Middle frontal gyrus (tissue), 1 donor: ENCODE results near the gene LMX1B.
A peak's percentile ranks its signal among the peaks of the same experiment; 100 is the strongest.
"Not testable (repeated sequence)": the region's sequence is repeated elsewhere in the genome, so short reads cannot be mapped to it uniquely, and the experiment has no call there.

Experiments
- DNase-seq: peaks from one replicate; pipeline ENCODE4 v3.0.0-alpha.2; 2015; ENCODE audit warnings: low spot score; ENCODE audit errors: extremely low spot score

Gene LMX1B

GRCh38 chr9:126708178-126708577 lies 94.5 kb downstream of the LMX1B start:
- DNase-seq: no peak

DNA sequence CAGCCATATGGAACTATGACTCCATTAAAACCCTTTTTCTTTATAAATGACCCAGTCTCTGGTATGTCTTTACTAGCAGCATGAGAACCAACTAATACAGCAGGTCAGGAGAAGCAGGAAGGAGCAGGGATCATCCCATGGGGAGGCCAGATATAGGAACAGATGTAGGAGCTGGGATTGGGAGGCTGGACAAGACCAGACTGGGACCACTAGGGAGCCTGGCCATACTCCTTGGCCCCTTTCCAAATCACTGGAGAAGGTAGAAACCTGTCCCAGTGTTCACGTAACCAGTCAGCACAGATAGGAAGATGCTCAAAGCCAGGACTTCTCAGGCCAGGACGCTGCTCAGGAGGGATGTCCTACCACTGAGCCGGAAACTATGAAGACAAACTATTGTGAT lies 95.5 kb downstream of the LMX1B start:
- DNase-seq: no peak

- no peak for DNase-seq
Observed at GRCh38 chr9:126715382-126715781, 101.7 kb downstream of the LMX1B start.

GRCh38 chr9:126717441-126717840 lies 103.7 kb downstream of the LMX1B start:
- DNase-seq: not testable (repeated sequence)

- DNase-seq: peak; percentile 60
Observed at GRCh38 chr9:126719618-126720031, 105.9 kb downstream of the LMX1B start.

GRCh38 chr9:126720036-126720435 lies 106.3 kb downstream of the LMX1B start:
- DNase-seq: no peak

DNA sequence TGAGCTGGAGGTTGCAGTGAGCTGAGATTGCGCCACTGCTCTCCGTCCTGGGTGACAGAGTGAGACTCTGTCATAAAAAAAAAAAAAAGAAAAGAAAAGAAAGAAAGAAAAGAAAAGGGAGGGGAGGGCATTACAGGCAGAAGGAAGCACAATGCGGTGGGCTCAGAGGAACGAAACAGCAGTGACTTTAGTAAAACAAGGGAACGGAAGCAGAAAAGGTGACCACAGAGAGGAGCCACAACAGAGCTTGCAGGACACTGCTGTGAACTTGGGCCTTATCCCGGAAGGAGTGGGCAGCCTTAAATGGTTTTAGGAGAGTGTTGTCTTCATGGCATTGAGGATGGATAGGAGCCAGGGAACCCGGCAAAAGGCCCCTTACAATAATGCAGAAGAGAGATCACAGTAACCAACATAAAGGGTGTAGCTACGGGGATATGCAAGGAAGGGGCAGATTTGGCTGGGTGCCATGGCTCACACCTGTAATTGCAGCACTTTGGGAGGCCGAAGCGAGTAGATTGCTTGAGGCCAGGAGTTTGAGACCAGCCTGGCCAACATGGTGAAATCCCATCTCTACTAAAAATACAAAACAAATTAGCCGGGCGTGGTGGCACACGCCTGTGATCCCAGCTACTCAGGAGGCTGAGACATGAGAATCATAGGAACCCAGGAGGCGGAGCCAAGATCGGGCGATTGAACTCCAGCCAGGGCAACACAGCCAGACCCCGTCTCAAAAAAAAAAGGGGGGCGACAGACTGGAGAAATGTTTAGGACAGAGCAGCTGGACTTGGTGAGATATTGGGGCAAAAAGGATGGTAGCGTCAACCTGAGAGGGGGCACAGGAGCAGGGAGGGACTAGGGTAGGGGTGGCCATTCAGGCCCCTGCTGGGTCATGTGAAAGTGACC lies 107.2 kb downstream of the LMX1B start:
- no peak for DNase-seq

DNA sequence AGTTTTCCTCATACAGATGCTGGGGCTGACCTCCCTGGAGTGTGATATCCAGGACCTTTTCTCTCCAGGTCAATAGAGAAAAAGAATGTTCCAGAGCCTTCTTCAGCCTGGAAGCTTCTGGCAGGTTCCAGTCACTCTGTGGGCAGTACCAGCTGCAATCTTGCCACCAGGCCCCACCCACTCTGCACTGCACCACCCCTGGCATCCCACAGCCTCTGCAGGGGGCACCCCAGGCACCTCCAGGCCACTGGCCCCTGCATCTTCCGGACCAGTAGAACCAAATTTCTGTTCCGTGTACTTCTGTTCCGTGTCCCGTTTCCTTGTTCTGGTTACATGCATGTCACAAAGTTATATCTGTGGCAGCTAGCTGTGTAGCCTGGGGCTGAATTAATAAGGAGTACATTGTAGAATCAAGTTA lies 107.8 kb downstream of the LMX1B start:
- no peak for DNase-seq

- DNase-seq: no peak
Observed at GRCh38 chr9:126722252-126722921, 108.7 kb downstream of the LMX1B start.

DNA sequence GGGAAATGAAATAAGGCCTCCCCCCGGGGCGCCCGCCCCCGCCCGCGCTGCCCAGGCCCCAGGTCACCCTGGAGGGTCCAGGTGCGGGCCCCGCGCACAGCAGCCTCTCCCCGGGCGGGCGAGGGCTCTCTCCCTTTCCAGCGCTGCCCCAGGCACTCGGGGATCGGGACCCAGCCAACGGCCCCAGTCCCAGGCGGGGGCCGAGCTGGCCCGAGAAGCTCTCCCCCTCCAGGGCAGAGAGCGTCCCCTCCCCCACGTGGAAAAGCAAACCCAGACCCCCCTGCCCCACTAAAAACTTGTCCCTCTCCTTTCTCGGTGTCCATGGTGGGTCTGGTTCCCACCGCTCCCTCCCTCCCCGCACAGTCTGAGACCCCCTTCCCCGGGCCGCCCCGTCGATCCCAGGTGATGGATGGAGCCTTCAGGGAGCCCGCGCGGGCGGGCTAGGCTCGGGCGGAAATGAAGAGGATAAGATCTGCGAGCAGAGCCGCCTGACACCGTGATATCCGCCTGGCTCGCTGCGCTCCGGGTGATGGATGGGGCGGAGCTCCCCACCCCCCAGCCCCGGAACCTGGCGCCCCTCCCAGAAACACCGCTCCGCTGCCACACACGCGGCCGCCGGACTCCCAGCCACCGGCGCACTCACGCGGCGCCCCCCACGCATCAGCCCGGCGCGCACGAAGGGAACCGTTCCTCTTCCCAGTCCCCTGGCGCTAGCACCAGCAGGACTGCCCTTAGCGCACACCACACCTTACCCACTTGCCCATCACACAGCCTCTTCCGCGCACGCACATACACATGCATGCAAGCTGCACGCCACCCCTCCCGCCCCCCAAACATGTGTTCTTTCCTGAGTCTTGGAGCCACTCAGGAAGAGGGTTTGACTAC lies 109.4 kb downstream of the LMX1B start:
- no peak for DNase-seq

DNA sequence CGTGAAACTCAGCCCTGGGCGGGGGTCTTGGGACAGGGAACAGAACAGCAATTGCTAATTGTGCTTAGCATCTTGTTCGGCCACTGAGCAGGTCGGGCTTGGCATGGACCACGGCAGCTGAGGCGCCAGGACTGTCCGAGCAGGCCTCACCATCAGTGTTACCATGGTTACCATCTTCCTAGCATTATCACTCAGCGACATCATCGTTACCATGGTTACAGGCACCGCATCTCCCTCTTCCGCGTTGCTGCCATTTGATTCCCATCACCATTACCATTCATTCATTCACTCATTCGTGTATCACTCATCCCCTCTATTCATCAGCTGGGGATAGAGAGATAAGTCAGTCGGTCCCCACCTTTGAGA lies 110.1 kb downstream of the LMX1B start:
- DNase-seq: peak; percentile 44

DNA sequence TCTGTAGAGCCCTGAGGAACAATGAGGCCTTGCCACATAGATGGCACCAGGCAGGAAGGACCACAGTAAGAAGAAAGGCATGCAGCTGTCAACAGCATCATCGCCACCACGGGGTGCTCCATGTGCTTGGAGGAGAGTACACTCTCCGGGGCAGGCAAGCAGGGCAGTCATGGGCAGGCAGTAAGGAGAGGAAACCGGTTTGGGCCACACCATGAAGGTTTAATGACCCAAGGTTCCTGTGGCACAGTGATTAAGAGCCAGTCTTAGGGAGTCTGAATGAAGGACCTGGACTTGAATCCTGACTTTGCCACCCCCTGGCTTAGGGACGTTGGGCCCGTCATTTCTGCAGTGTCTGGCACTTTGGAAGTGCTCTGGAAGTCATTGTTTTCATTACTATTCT lies 110.5 kb downstream of the LMX1B start:
- DNase-seq: no peak

DNA sequence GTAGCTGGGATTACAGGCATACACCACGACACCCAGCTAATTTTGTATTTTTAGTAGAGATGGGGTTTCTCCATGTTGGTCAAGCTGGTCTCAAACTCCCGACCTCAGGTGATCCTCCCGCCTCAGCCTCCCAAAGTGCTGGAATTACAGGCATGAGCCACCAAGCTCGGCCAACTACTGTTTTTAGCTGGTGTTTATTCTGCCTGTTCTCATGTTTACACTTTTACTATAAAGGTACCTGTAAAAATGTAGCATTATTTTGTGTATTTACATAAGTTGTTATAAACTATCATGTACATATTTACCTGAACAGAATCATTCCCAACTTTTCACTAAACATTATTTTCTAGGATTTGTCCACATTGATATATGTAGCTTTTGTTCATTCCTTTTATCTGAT lies 111.8 kb downstream of the LMX1B start:
- DNase-seq: not testable (repeated sequence)

DNA sequence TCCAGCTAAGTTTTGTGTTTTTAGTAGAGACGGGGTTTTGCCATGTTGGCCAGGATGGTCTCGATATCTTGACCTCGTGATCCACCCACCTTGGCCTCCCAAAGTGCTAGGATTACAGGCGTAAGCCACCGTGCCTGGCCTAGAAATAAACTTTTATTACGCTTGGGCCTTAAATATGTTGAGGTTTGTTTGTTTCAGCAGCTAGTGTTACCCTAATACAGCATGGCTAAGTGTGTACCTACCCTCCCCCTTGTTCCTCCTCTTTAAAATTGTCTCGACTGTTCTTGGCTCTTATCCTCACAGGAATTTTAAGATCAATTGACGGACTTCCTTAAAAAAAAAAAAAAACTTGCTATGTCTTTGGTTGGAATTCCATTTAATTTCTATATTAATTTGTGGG lies 114.5 kb downstream of the LMX1B start:
- not testable (repeated sequence) for DNase-seq

DNA sequence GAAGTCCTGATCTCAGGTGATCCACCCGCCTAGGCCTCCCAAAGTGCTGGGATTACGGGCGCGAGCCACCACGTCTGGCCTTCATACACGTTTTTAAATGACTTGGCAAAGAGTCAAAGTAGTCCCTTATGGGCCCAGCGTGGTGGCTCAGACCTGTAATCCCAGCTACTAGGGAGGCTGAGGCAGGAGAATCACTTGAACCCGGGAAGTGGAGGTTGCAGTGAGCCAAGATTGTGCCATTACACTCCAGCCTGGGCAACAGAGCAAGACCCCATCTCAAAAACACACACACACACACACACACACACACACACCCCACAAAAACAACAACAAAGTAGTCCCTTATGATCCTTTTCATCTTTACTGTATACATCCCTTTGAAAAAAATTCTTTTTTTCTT lies 116.9 kb downstream of the LMX1B start:
- DNase-seq: not testable (repeated sequence)

GRCh38 chr9:126733005-126733404 lies 119.3 kb downstream of the LMX1B start:
- no peak for DNase-seq

- no peak for DNase-seq
Observed at GRCh38 chr9:126734877-126735276, 121.1 kb downstream of the LMX1B start.

GRCh38 chr9:126735482-126735881 lies 121.8 kb downstream of the LMX1B start:
- DNase-seq: no peak

DNA sequence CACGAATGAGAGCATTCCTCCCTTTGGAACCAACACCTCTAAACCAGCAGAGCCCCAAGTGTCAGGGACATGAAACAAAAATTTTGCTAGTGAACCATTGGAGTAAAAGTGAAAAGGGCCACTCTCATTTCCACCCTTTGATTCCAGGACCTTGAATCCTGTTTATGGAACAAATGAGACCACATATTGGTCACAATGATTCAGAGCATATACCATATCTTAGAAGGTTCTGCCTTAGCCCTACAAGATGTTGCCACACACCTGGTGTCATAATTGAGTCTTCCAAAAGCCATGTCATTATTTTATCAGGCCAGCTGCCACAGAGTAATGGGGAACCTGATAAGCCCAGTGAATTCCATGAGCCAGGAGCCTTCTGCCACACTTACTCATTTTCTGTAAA lies 124.8 kb downstream of the LMX1B start:
- no peak for DNase-seq

- DNase-seq: no peak
Observed at GRCh38 chr9:126743041-126743440, 129.3 kb downstream of the LMX1B start.

DNA sequence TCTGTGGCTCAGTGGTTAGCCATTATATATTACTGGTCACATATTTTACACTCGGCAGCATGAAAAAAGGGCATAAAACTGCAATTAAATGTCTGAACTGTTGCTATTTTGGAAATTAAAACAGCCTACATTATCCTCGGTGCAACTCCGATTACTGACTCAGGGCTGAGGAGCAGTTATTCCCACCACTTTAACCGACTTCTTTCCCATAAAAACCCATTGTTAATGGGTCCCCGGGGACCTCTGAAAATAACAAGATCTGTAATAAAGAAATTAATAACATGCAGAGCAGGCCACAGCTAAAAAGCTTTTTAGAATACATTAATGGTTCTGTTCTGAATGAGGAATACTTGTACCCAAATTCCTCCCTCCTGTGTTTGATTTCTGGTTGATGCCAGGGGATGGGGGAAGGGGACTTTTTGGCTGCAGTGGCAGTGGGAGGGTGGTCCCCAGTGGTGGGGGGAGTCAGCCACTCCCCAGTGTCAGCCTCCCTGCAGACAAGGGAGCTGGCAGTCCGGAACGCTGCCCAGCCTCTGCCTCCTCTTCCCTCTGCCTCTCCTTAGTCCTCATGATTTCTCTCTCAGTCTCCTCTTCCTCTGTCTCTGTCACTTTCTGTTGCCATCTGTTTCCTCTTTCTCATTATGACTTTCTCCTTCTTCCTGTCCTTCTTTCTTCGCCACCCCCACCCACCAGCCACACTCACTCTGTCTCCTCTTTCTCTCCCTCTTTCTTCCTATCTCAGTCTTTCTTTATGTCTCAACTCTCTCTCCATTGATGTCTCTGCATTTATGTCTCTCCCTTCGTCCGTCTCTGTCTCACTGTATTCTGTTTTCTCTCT lies 132.1 kb downstream of the LMX1B start:
- DNase-seq: no peak
